ENCODE measurements around the gene MEOX2. TPM values are rescaled to one million over a fixed set of nuclear protein-coding genes. Genes with fewer than 3 reads are reported as not detected.

The MEOX2 gene
- total RNA-seq, 1 donor from 2014 or later: 24.8 TPM

DNA sequence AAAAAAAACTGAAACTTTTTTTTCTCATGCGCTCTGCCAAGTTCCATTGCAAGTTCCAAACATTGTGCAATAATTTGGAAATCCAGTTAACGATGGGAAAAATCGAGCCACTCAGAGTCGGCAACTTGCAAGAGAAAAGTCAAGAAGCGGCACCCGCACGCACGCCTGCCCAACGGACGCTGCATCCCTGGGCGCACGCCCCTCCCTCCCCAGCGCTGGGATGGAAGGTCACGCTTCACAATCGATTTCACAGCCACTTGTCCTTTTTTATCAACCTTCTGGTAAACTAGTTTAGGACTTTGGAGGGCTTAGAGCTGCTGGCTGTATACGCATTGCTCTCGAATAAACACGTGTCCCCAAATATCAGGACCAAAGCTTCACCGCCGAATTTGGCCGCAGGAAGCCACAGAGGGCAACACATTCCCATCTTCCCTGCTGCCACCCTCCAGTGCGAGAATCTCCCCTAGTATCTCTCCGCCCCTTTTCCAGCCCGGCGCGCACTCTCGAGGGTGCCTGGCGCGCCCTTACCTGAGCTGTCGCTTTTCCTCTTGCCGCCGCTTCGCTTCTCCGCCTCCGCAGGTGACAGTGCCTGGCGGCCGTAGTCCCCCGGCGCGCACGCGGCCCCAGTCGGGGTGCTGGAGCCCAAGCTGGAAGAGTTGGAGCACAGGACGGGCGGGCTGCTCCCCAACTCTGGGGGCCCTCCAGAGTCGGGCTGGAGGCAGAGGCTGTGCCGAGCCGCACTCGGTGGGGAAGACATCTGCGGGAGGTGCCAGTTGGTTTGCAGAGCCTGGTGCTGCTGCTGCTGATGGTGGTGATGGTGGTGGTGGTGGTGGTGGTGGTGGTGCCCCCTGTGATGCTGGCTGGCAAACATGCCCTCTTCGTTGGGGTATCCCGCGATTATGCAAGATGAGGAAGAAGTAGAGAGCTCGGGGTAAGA, 857 bp downstream of the MEOX2 start:
- TF ChIP-seq, protein P1, sequence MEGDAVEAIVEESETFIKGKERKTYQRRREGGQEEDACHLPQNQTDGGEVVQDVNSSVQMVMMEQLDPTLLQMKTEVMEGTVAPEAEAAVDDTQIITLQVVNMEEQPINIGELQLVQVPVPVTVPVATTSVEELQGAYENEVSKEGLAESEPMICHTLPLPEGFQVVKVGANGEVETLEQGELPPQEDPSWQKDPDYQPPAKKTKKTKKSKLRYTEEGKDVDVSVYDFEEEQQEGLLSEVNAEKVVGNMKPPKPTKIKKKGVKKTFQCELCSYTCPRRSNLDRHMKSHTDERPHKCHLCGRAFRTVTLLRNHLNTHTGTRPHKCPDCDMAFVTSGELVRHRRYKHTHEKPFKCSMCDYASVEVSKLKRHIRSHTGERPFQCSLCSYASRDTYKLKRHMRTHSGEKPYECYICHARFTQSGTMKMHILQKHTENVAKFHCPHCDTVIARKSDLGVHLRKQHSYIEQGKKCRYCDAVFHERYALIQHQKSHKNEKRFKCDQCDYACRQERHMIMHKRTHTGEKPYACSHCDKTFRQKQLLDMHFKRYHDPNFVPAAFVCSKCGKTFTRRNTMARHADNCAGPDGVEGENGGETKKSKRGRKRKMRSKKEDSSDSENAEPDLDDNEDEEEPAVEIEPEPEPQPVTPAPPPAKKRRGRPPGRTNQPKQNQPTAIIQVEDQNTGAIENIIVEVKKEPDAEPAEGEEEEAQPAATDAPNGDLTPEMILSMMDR (IDR thresholded peaks at IDR 0.05): no peak
- peak; percentile 86 for DNase-seq (ENCODE audit: extremely low spot score, unreplicated experiment)
- Mint-ChIP-seq H3K27ac (ENCODE audit: unreplicated experiment) (peak overlapping the region; percentile 94), H3K4me3 (ENCODE audit: unreplicated experiment) (peak overlapping the region; percentile 89), H3K36me3 (ENCODE audit: unreplicated experiment) (peaks cover 4% of the 10 kb centered on the region), H3K9me3 (ENCODE audit: unreplicated experiment) (no peaks in the 10 kb centered on the region), H3K27me3 (ENCODE audit: unreplicated experiment) (peaks cover 6% of the 10 kb centered on the region), H3K4me1 (ENCODE audit: unreplicated experiment) (peaks cover 41% of the 10 kb centered on the region)

DNA sequence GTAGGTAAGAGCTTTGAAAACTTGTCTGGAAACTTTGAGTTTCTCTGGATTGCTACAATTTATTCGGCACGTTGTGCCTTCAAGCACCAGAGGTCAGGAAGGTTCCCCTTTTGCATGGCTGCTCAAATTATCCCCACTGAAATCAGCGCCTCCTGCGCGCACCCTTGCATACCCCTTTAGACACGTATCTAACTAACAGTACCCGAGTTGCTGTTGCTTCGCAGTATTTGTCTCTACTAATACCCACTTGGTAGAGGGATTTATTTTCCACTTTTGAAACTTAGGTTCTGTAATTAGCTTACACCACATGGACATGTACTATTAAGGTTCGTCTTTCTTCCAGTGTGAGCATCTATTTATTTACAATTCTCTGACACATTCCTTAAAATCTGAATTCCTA, 1.6 kb downstream of the MEOX2 start:
- TF ChIP-seq, protein P1 (IDR thresholded peaks at IDR 0.05): no peak
- DNase-seq (ENCODE audit: extremely low spot score, unreplicated experiment): no peak
- H3K27ac Mint-ChIP-seq (ENCODE audit: unreplicated experiment): peak overlapping the region; percentile 94

DNA sequence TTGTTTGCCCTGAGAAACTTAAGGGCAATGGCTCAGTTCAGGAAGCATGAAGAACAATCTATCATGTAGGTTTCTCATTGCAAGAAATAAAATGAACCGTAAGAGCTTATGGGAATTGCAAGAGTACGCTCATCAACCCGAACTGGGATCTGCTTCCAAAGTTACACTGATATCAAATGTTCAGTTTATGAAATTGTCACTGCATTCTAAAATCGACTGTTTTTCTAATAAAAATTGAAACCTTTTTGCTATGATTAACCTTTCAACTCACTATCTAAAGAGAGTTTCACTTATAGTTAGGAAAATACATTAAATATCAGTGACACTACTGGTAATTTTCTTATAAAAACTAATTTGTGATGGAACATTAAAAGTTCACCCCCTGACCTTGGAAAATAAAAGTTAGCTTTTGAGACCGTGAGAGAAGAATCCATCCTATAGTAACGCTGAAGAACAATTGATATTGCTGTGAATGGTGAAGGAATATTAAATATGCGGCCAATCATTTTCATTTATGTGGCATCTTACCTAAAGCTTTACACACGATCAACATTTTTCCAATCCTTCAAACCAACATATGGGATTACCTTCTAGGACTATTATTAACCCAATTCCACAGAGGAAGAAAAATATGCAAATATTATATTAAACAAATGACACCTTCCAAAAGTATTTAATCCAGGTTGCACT, 2.2 kb downstream of the MEOX2 start:
- peaks cover 4% of the 10 kb centered on the region for H3K36me3 Mint-ChIP-seq (ENCODE audit: unreplicated experiment)
- TF ChIP-seq, protein P1 (IDR thresholded peaks at IDR 0.05): no peak
- peak overlapping the region; percentile 89 for H3K4me3 Mint-ChIP-seq (ENCODE audit: unreplicated experiment)
- H3K27ac Mint-ChIP-seq (ENCODE audit: unreplicated experiment): peak overlapping the region; percentile 94
- no peaks in the 10 kb centered on the region for H3K9me3 Mint-ChIP-seq (ENCODE audit: unreplicated experiment)
- H3K27me3 Mint-ChIP-seq (ENCODE audit: unreplicated experiment): peaks cover 6% of the 10 kb centered on the region
- H3K4me1 Mint-ChIP-seq (ENCODE audit: unreplicated experiment): peaks cover 46% of the 10 kb centered on the region
- DNase-seq (ENCODE audit: extremely low spot score, unreplicated experiment): no peak

More for the DNA sequence above, 1.6 kb downstream of the MEOX2 start:
- Mint-ChIP-seq H3K4me3 (ENCODE audit: unreplicated experiment) (peak overlapping the region; percentile 89), H3K27me3 (ENCODE audit: unreplicated experiment) (peaks cover 6% of the 10 kb centered on the region), H3K4me1 (ENCODE audit: unreplicated experiment) (peaks cover 45% of the 10 kb centered on the region), H3K36me3 (ENCODE audit: unreplicated experiment) (peaks cover 4% of the 10 kb centered on the region), H3K9me3 (ENCODE audit: unreplicated experiment) (no peaks in the 10 kb centered on the region)

DNA sequence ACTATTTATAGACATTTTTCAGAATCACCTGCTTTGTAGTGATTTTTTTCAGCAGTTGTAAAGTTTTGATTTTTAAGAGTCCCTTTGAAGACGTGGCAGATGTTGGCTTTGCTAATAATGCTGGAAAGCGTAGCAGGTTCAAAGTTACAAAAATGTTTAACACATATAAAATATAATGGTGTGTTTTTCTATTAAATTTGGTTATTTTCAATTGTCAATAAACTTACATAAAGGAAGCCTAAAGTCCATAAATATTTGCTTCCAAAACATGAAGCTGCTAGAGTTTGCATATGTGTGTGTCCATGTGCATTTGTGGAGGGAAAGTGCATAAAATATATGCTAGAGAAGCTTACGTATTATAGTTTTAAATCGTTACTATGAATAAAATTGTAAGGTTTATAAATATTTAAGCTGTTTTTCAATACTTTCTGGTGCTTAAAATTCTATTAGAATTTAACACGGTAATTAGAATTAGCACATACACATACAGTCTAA, 3.7 kb downstream of the MEOX2 start:
- TF ChIP-seq, protein P1 (IDR thresholded peaks at IDR 0.05): no peak
- H3K27ac Mint-ChIP-seq (ENCODE audit: unreplicated experiment): peak overlapping the region; percentile 94
- H3K27me3 Mint-ChIP-seq (ENCODE audit: unreplicated experiment): no peaks in the 10 kb centered on the region
- H3K9me3 Mint-ChIP-seq (ENCODE audit: unreplicated experiment): no peaks in the 10 kb centered on the region
- no peak for DNase-seq (ENCODE audit: extremely low spot score, unreplicated experiment)
- H3K4me3 Mint-ChIP-seq (ENCODE audit: unreplicated experiment): peak overlapping the region; percentile 89
- peaks cover 4% of the 10 kb centered on the region for H3K36me3 Mint-ChIP-seq (ENCODE audit: unreplicated experiment)
- H3K4me1 Mint-ChIP-seq (ENCODE audit: unreplicated experiment): peaks cover 45% of the 10 kb centered on the region

DNA sequence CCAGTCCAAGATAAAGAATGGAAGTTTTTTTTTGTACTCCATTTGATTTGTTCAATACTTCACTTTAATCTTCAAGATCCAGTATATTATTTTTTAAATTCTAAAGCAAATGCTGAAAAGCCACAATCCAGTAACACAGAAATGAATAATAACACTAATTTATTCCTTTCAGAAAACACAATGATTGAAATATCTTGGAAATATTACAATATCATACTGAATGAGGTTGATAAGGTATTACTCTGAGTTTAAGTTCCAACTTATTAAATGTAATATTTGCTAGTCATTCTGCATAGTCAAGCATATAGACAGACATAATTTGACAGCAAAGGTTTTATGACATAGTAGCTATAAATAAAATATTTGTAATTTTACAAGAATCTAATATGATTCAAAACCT, 4.4 kb downstream of the MEOX2 start:
- Mint-ChIP-seq H3K36me3 (ENCODE audit: unreplicated experiment) (peaks cover 4% of the 10 kb centered on the region), H3K9me3 (ENCODE audit: unreplicated experiment) (no peaks in the 10 kb centered on the region), H3K27ac (ENCODE audit: unreplicated experiment) (peak overlapping the region; percentile 76), H3K4me1 (ENCODE audit: unreplicated experiment) (peaks cover 44% of the 10 kb centered on the region), H3K27me3 (ENCODE audit: unreplicated experiment) (no peaks in the 10 kb centered on the region), H3K4me3 (ENCODE audit: unreplicated experiment) (peak overlapping the region; percentile 67)
- no peak for DNase-seq (ENCODE audit: extremely low spot score, unreplicated experiment)
- TF ChIP-seq, protein P1 (IDR thresholded peaks at IDR 0.05): no peak
